Thoracic aorta (tissue), 2 donors: Measurements from ENCODE around the gene HERC2. TPM values are rescaled to one million over a fixed set of nuclear protein-coding genes. Genes with fewer than 3 reads are reported as not detected.
A peak's percentile ranks its signal among the peaks of the same experiment; 100 is the strongest.

Source experiments
- ATAC-seq: fragments of 150-250 bp; one replicate; pipeline ENCODE4 v1.8.0; 2017; ENCODE audit warnings: low read depth; ENCODE audit not compliant: insufficient number of reproducible peaks, low FRiP score
- DNase-seq: peaks from one replicate; pipeline ENCODE4 v3.0.0-alpha.2; 2020; ENCODE audit warnings: low spot score
- H3K27ac ChIP-seq, 2 donors: fragments of 200-600 bp; sonication (generic); 1 replicate in 1 of 2; 2 replicates in 1 of 2; pipeline ENCODE4 v1.5.1; 2016; ENCODE audit warnings: mild to moderate bottlenecking in 2 of 2, moderate library complexity in 2 of 2
- H3K27me3 ChIP-seq: fragments of 200-600 bp; sonication (generic); replicated peaks from 2 replicates; pipeline ENCODE4 v1.6.0; 2016; ENCODE audit warnings: mild to moderate bottlenecking; ENCODE audit not compliant: insufficient read depth
- H3K36me3 ChIP-seq: fragments of 200-600 bp; sonication (generic); one replicate; pipeline ENCODE4 v1.5.1; 2016
- H3K4me1 ChIP-seq, 2 donors: fragments of 200-600 bp; sonication (generic); 1 replicate in 1 of 2; 2 replicates in 1 of 2; pipeline versions ENCODE4 v1.5.1 to v1.6.0; 2016; ENCODE audit warnings: low read depth in 2 of 2, mild to moderate bottlenecking in 1 of 2; ENCODE audit not compliant: control insufficient read depth in 1 of 2
- H3K4me3 ChIP-seq: fragments of 200-600 bp; sonication (generic); 2 replicates; pipeline ENCODE4 v1.5.1; 2016; ENCODE audit warnings: mild to moderate bottlenecking
- H3K9me3 ChIP-seq: fragments of 200-600 bp; sonication (generic); 2 replicates; pipeline ENCODE4 v1.5.1; 2016
- CTCF ChIP-seq: fragments of 200-600 bp; sonication (generic); IDR thresholded peaks from one replicate; pipeline ENCODE4 v1.5.1; 2019; ENCODE audit warnings: antibody characterized with exemption
- total RNA-seq, 2 donors: library from RNA; depleted of rRNA; stranded (reverse); fragments of >200 nt; gene quantifications; one replicate each; pipeline versions ENCODE4 v1.1.0 to v1.2.3, GENCODE V29; 2016

Gene HERC2
- total RNA-seq, 2 donors from 2014 or later: 50.9 to 62.0 TPM

DNA sequence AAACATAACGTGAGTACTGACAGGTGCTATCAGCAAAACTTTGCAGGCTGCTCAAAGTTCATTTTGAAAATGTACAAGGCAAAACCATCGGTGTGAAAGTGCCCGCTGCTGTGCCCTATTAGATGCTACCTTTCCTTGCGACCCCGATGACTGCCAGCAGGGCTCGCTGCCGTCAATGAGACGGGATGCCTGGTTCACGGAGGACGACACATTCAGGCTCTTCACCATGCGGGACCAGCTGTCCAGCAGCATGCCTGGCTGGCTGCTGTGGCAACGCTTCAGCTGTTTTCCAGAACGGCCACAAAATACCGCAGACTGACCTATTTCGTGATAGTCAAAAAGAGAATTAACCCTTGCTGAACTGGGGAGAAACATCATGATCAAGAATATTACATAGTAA lies 130.1 kb downstream of the HERC2 start:
- no peaks in the 10 kb centered on the region for H3K27me3 ChIP-seq
- no peaks in the 10 kb centered on the region for H3K9me3 ChIP-seq
- H3K4me1 ChIP-seq: peaks cover 7 to 20% of the 10 kb centered on the region in 2 donors
- H3K36me3 ChIP-seq: peaks cover 12% of the 10 kb centered on the region
- peak overlapping the region; percentile 32 for H3K4me3 ChIP-seq
- ATAC-seq (no peak), DNase-seq (peak; percentile 18)
- TF ChIP-seq CTCF: peak; percentile 65
- H3K27ac ChIP-seq: peak overlapping the region; percentile 28 to 45

DNA sequence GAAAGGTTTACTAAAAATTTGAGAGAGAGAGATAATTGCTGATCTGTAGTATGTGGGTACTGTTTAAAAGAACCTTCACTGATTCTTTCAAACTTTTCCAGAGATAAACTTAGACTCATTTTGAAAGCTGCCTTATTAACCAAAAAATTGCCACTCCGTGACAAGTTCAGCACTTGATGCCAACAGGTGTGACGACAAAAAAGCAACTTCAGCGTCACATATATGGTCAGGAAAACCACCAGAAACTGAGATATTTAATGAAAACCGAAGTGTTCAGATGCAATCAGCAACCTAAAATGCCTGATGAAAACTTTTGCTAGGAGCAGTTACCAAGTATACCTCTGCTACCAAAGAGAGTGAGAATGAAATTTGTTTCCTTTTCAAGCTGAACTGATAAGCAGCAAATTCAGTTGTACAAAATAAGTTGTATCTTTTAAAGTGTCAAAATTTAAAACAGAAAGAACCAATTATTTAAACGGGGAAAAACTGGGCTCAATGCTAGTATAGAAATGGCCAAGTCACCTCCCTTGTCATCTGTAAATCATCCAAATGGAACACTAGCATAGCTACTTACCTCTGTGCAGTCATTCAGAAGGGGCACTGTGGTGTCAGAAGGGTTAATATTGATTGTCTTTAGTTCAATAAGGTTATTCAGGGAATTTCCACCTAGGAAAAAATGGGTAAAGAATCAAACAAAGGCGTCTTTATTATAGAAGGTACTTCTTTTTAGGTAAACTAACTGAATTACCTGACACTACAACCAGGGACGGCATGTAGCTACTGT lies 131.4 kb downstream of the HERC2 start:
- Histone ChIP-seq H3K9me3 (no peaks in the 10 kb centered on the region), H3K36me3 (peaks cover 17% of the 10 kb centered on the region), H3K4me1 (peaks cover 7 to 20% of the 10 kb centered on the region in 2 donors), H3K4me3 (no peak overlapping the region), H3K27me3 (no peaks in the 10 kb centered on the region), H3K27ac (no peak overlapping the region)
- ATAC-seq (no peak), DNase-seq (no peak)
- no peak for TF ChIP-seq CTCF

- H3K9me3 ChIP-seq: no peaks in the 10 kb centered on the region
- no peak overlapping the region for H3K27ac ChIP-seq
- H3K36me3 ChIP-seq: peaks cover 17% of the 10 kb centered on the region
- no peak for TF ChIP-seq CTCF
- no peaks in the 10 kb centered on the region for H3K4me1 ChIP-seq
- no peak overlapping the region for H3K4me3 ChIP-seq
- DNase-seq: no peak
- no peaks in the 10 kb centered on the region for H3K27me3 ChIP-seq
- ATAC-seq: no peak
Measured at GRCh38 chr15:28185148-28185895, 136.7 kb downstream of the HERC2 start.

- TF ChIP-seq CTCF: no peak
- Histone ChIP-seq H3K27me3 (no peaks in the 10 kb centered on the region), H3K27ac (no peak overlapping the region), H3K4me3 (no peak overlapping the region), H3K36me3 (peaks cover 17% of the 10 kb centered on the region), H3K4me1 (no peaks in the 10 kb centered on the region), H3K9me3 (no peaks in the 10 kb centered on the region)
- ATAC-seq: no peak
- DNase-seq: no peak
Measured at GRCh38 chr15:28184166-28184565, 137.8 kb downstream of the HERC2 start.

DNA sequence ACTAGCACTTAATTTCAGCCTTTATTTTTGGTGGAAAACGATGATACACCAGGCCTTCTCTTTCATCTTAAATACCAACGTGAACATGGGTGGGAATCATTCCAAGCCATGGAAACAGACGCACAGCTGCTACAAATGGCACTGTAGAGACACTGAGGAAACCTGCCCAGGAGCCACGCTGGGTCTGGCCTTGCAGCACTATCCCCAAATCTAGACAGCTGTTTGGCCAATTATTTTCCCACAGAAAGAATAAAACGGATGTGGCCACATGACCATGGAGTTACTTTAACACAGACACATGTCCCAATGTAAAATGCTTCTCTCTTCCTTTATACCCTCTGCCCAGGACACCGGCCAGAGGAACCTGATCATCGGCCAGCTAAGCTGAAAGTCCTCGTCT lies 139.2 kb downstream of the HERC2 start:
- H3K27ac ChIP-seq: no peak overlapping the region
- no peaks in the 10 kb centered on the region for H3K27me3 ChIP-seq
- peaks cover 10 to 11% of the 10 kb centered on the region in 2 donors for H3K4me1 ChIP-seq
- H3K4me3 ChIP-seq: no peak overlapping the region
- DNase-seq (no peak), ATAC-seq (no peak)
- H3K36me3 ChIP-seq: peaks cover 8% of the 10 kb centered on the region
- H3K9me3 ChIP-seq: no peaks in the 10 kb centered on the region
- no peak for TF ChIP-seq CTCF
